HG02763 (cell line): Measurements from ENCODE around the gene MRC1.
"Not testable (repeated sequence)": the region's sequence is repeated elsewhere in the genome, so short reads cannot be mapped to it uniquely, and the experiment has no call there.

Experiments used
- ATAC-seq: cut with Tn5 transposase; IDR thresholded peaks from one replicate; pipeline ENCODE4 v1.9.1; 2021; ENCODE audit warnings: mild to moderate bottlenecking, moderate library complexity; ENCODE audit not compliant: unreplicated experiment

Gene MRC1

GRCh38 chr10:17891435-17891834, 82.3 kb downstream of the MRC1 start:
- no peak for ATAC-seq

- ATAC-seq, result no peak
Measured at GRCh38 chr10:17904564-17904963, 95.4 kb downstream of the MRC1 start.

- ATAC-seq, result no peak
Measured at GRCh38 chr10:17905491-17905890, 96.3 kb downstream of the MRC1 start.

GRCh38 chr10:17906002-17906401, 96.9 kb downstream of the MRC1 start:
- ATAC-seq, result no peak

GRCh38 chr10:17907641-17908040, 98.5 kb downstream of the MRC1 start:
- no peak for ATAC-seq

- ATAC-seq, result no peak
Measured at GRCh38 chr10:17910125-17910789, 101.1 kb downstream of the MRC1 start.

- no peak for ATAC-seq
Measured at GRCh38 chr10:17912754-17913153, 103.6 kb downstream of the MRC1 start.

- ATAC-seq, result no peak
Measured at GRCh38 chr10:17913604-17914003, 104.5 kb downstream of the MRC1 start.

GRCh38 chr10:17914169-17915045, 105.3 kb downstream of the MRC1 start:
- ATAC-seq, result no peak

- no peak for ATAC-seq
Measured at GRCh38 chr10:17915181-17915580, 106.0 kb downstream of the MRC1 start.

GRCh38 chr10:17918187-17918903, 109.2 kb downstream of the MRC1 start:
- ATAC-seq, result no peak

- no peak for ATAC-seq
Measured at GRCh38 chr10:17921378-17921777, 112.2 kb downstream of the MRC1 start.

GRCh38 chr10:17923728-17924127, 114.6 kb downstream of the MRC1 start:
- ATAC-seq, result no peak

GRCh38 chr10:17943033-17943745, 134.0 kb downstream of the MRC1 start:
- ATAC-seq, result no peak

GRCh38 chr10:17950269-17950668, 141.1 kb downstream of the MRC1 start:
- ATAC-seq, result not testable (repeated sequence)

- ATAC-seq, result no peak
Measured at GRCh38 chr10:17950726-17951125, 141.6 kb downstream of the MRC1 start.

- ATAC-seq, result no peak
Measured at GRCh38 chr10:17951868-17952371, 142.8 kb downstream of the MRC1 start, which contains the start of gene SLC39A12. TSS of gene SLC39A12 (plus strand) at chr10:17951918. CDS start at chr10:17953277, 1,359 bp downstream.

GRCh38 chr10:17954372-17954771, 145.2 kb downstream of the MRC1 start:
- ATAC-seq, result not testable (repeated sequence)

GRCh38 chr10:17954861-17955260, 145.7 kb downstream of the MRC1 start:
- ATAC-seq, result no peak

- no peak for ATAC-seq
Measured at GRCh38 chr10:17958049-17958448, 148.9 kb downstream of the MRC1 start.

GRCh38 chr10:17959870-17960269, 150.7 kb downstream of the MRC1 start:
- no peak for ATAC-seq
